Measurements from ENCODE around the gene NCOA5. TPM values are rescaled to one million over a fixed set of nuclear protein-coding genes. Genes with fewer than 3 reads are reported as not detected.

Gene NCOA5
- total RNA-seq, 1 donor from 2014 or later, result 42.9 TPM

- peaks cover 2% of the 10 kb centered on the region for H3K4me1 Mint-ChIP-seq (ENCODE audit: low read depth, unreplicated experiment)
- no peak for DNase-seq
- H3K36me3 Mint-ChIP-seq (ENCODE audit: unreplicated experiment), result peaks cover 7% of the 10 kb centered on the region
- H3K4me3 Mint-ChIP-seq (ENCODE audit: unreplicated experiment), result no peak overlapping the region
- peaks cover 5% of the 10 kb centered on the region for H3K27me3 Mint-ChIP-seq (ENCODE audit: unreplicated experiment)
- no peak overlapping the region for H3K27ac Mint-ChIP-seq (ENCODE audit: unreplicated experiment)
- H3K9me3 Mint-ChIP-seq (ENCODE audit: unreplicated experiment), result peaks cover 6% of the 10 kb centered on the region
- no peak for TF ChIP-seq CTCF (IDR thresholded peaks at IDR 0.05; ENCODE audit: partially characterized antibody, unreplicated experiment)
Measured at GRCh38 chr20:46120136-46120535, 30.4 kb upstream of the NCOA5 start.

GRCh38 chr20:46119547-46119946 is 29.8 kb upstream of the NCOA5 start:
- peaks cover 7% of the 10 kb centered on the region for H3K27me3 Mint-ChIP-seq (ENCODE audit: unreplicated experiment)
- H3K36me3 Mint-ChIP-seq (ENCODE audit: unreplicated experiment), result peaks cover 7% of the 10 kb centered on the region
- DNase-seq, result no peak
- peaks cover 2% of the 10 kb centered on the region for H3K4me1 Mint-ChIP-seq (ENCODE audit: low read depth, unreplicated experiment)
- no peak overlapping the region for H3K4me3 Mint-ChIP-seq (ENCODE audit: unreplicated experiment)
- H3K9me3 Mint-ChIP-seq (ENCODE audit: unreplicated experiment), result peaks cover 10% of the 10 kb centered on the region
- TF ChIP-seq CTCF (IDR thresholded peaks at IDR 0.05; ENCODE audit: partially characterized antibody, unreplicated experiment), result no peak
- no peak overlapping the region for H3K27ac Mint-ChIP-seq (ENCODE audit: unreplicated experiment)

GRCh38 chr20:46119028-46119546 is 29.3 kb upstream of the NCOA5 start:
- Mint-ChIP-seq H3K27ac (ENCODE audit: unreplicated experiment) (no peak overlapping the region), H3K9me3 (ENCODE audit: unreplicated experiment) (peaks cover 10% of the 10 kb centered on the region), H3K27me3 (ENCODE audit: unreplicated experiment) (peaks cover 7% of the 10 kb centered on the region), H3K4me1 (ENCODE audit: low read depth, unreplicated experiment) (peaks cover 2% of the 10 kb centered on the region), H3K36me3 (ENCODE audit: unreplicated experiment) (peaks cover 7% of the 10 kb centered on the region), H3K4me3 (ENCODE audit: unreplicated experiment) (no peak overlapping the region)
- TF ChIP-seq CTCF (IDR thresholded peaks at IDR 0.05; ENCODE audit: partially characterized antibody, unreplicated experiment), result no peak
- no peak for DNase-seq

- no peak for DNase-seq
- H3K9me3 Mint-ChIP-seq (ENCODE audit: unreplicated experiment), result peaks cover 7% of the 10 kb centered on the region
- H3K4me1 Mint-ChIP-seq (ENCODE audit: low read depth, unreplicated experiment), result peaks cover 2% of the 10 kb centered on the region
- H3K4me3 Mint-ChIP-seq (ENCODE audit: unreplicated experiment), result no peak overlapping the region
- no peak for TF ChIP-seq CTCF (IDR thresholded peaks at IDR 0.05; ENCODE audit: partially characterized antibody, unreplicated experiment)
- peaks cover 7% of the 10 kb centered on the region for H3K36me3 Mint-ChIP-seq (ENCODE audit: unreplicated experiment)
- H3K27me3 Mint-ChIP-seq (ENCODE audit: unreplicated experiment), result peaks cover 7% of the 10 kb centered on the region
- no peak overlapping the region for H3K27ac Mint-ChIP-seq (ENCODE audit: unreplicated experiment)
Measured at GRCh38 chr20:46118481-46119020, 28.8 kb upstream of the NCOA5 start.

GRCh38 chr20:46117704-46118467 is 28.1 kb upstream of the NCOA5 start, which contains the start of gene CD40:
Gene CD40, plus strand, starts transcription at chr20:46118314. Its CDS starts 30 bp downstream, at chr20:46118344.
- no peak within 1 kb of the TSS for H3K27ac Mint-ChIP-seq (ENCODE audit: unreplicated experiment)
- peak within 1 kb of the TSS; percentile 71 for H3K4me3 Mint-ChIP-seq (ENCODE audit: unreplicated experiment)
- H3K4me1 Mint-ChIP-seq (ENCODE audit: low read depth, unreplicated experiment), result peaks cover 2% of the 10 kb centered on the region
- DNase-seq, result peak; percentile 69
- TF ChIP-seq CTCF (IDR thresholded peaks at IDR 0.05; ENCODE audit: partially characterized antibody, unreplicated experiment), result no peak
- H3K36me3 Mint-ChIP-seq (ENCODE audit: unreplicated experiment), result peaks cover 7% of the 10 kb centered on the region
- peaks cover 9% of the 10 kb centered on the region for H3K9me3 Mint-ChIP-seq (ENCODE audit: unreplicated experiment)
- H3K27me3 Mint-ChIP-seq (ENCODE audit: unreplicated experiment), result peaks cover 2% of the 10 kb centered on the region
